ENCODE results near the gene RDH13.
"Not testable (repeated sequence)": the region's sequence is repeated elsewhere in the genome, so short reads cannot be mapped to it uniquely, and the experiment has no call there.

Gene RDH13

DNA sequence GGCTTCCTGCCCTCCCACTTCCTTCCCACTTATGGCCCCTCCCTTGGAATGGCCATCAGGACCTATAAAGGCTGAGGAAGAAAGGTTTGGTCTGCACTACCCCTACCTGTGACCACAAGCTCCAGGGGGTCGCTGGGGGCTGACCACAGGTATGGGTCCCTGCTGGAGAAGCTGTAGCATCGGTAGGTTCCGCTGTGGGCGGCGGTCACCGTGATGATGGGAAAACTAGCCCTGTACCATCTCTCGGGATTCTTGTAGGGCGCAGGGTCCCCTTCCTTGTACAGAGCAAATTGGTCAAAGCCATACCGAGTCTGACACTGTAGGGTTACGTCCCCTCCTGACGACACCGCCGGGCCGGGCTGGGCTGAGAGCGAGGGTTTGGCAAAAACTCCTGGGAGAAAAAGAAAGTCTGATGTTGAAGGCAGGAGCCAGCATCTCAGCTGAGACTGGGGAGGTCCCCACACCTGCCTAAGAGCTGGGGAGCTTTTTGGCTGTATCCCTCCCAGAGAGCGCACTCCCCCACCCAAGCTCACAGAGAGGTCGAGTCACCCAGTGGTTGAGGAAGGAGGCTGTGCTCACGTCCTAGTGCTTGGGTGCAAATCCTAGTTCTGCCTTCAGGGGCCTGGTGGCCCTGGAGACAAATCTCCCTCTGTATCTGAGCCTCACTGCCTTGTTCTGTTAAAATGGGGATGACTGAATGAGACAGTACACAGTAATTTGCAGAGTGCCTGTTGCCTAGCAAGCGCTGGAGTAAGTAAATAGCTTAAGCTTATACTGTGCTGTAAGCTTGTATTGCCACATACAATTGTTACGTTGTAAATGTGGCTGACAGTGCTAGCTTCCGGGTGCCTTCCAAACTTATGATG, 35.2 kb downstream of the RDH13 start:
- ATAC-seq = peak; percentile 78
- no peak for TF ChIP-seq CSRNP3 (CRISPR knock-in tag; IDR thresholded peaks at IDR 0.05)
- no peak for TF ChIP-seq ZNF565 (CRISPR knock-in tag; conservative IDR thresholded peaks at IDR 0.05; ENCODE audit: low read depth)
- no peak for TF ChIP-seq ARNTL (CRISPR knock-in tag; IDR thresholded peaks at IDR 0.05; ENCODE audit: borderline replicate concordance, low read depth)
- TF ChIP-seq ZFP30 (CRISPR knock-in tag; IDR thresholded peaks at IDR 0.05) = no peak
- TF ChIP-seq, protein P1, sequence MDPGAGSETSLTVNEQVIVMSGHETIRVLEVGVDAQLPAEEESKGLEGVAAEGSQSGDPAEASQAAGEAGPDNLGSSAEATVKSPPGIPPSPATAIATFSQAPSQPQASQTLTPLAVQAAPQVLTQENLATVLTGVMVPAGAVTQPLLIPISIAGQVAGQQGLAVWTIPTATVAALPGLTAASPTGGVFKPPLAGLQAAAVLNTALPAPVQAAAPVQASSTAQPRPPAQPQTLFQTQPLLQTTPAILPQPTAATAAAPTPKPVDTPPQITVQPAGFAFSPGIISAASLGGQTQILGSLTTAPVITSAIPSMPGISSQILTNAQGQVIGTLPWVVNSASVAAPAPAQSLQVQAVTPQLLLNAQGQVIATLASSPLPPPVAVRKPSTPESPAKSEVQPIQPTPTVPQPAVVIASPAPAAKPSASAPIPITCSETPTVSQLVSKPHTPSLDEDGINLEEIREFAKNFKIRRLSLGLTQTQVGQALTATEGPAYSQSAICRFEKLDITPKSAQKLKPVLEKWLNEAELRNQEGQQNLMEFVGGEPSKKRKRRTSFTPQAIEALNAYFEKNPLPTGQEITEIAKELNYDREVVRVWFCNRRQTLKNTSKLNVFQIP (CRISPR knock-in tag; IDR thresholded peaks at IDR 0.05; ENCODE audit: borderline replicate concordance, low read depth) = no peak
- no peak for TF ChIP-seq SNAI2 (CRISPR knock-in tag; IDR thresholded peaks at IDR 0.05)
- TF ChIP-seq ESRRG (CRISPR knock-in tag; IDR thresholded peaks at IDR 0.05) = no peak
- no peak for TF ChIP-seq CSDC2 (CRISPR knock-in tag; IDR thresholded peaks at IDR 0.05)
- TF ChIP-seq ZNF70 (CRISPR knock-in tag; IDR thresholded peaks at IDR 0.05) = no peak
- no peak for TF ChIP-seq PATZ1 (CRISPR knock-in tag; IDR thresholded peaks at IDR 0.05; ENCODE audit: borderline replicate concordance)

DNA sequence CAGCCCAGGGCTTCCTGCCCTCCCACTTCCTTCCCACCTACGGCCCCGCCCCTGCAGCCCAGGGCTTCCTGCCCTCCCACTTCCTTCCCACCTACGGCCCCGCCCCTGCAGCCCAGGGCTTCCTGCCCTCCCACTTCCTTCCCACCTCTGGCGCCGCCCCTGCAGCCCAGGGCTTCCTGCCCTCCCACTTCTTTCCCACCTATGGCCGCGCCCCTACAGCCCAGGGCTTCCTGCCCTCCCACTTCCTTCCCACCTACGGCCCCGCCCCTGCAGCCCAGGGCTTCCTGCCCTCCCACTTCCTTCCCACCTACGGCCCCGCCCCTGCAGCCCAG, 35.8 kb downstream of the RDH13 start:
- not testable (repeated sequence) for ATAC-seq

DNA sequence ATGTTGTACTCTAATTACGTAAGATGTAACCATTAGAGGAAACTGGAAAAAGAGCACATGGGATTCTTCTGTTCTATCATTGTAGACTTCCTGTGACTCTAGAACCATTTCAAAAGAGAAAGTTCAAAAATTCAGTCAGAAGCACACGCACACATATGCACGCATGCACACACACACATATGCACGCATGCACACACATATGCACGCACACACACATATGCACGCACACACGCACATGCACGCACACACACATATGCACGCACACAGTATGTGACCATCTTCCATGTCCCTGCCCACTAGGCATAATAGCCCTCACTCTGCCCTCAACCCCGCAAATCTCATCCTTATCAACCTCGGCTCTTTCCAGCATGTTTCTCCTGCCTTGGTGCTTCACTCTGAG, 38.8 kb downstream of the RDH13 start:
- no peak for ATAC-seq
- TF ChIP-seq OSR1 (CRISPR knock-in tag; IDR thresholded peaks at IDR 0.05) (no peak), ZNF565 (CRISPR knock-in tag; conservative IDR thresholded peaks at IDR 0.05; ENCODE audit: low read depth) (no peak), ZFP30 (CRISPR knock-in tag; IDR thresholded peaks at IDR 0.05) (no peak), TOX (CRISPR knock-in tag; IDR thresholded peaks at IDR 0.05; ENCODE audit: borderline replicate concordance) (no peak), PATZ1 (CRISPR knock-in tag; IDR thresholded peaks at IDR 0.05; ENCODE audit: borderline replicate concordance) (no peak), ZC3H10 (CRISPR knock-in tag; IDR thresholded peaks at IDR 0.05) (no peak), ESRRG (CRISPR knock-in tag; IDR thresholded peaks at IDR 0.05) (no peak), ZFP3 (CRISPR knock-in tag; IDR thresholded peaks at IDR 0.05) (no peak), TCF4 (CRISPR knock-in tag; IDR thresholded peaks at IDR 0.05; ENCODE audit: borderline replicate concordance) (no peak), RARB (CRISPR knock-in tag; IDR thresholded peaks at IDR 0.05) (no peak)

- not testable (repeated sequence) for ATAC-seq
Observed at GRCh38 chr19:55020351-55020750, 42.6 kb downstream of the RDH13 start.

GRCh38 chr19:55018633-55019032, 44.3 kb downstream of the RDH13 start:
- no peak for ATAC-seq
- no peak for TF ChIP-seq RARB (CRISPR knock-in tag; IDR thresholded peaks at IDR 0.05)
- TF ChIP-seq ZNF8 (CRISPR knock-in tag; IDR thresholded peaks at IDR 0.05) = no peak
- TF ChIP-seq PPARA (CRISPR knock-in tag; IDR thresholded peaks at IDR 0.05; ENCODE audit: borderline replicate concordance) = no peak
- no peak for TF ChIP-seq CSDC2 (CRISPR knock-in tag; IDR thresholded peaks at IDR 0.05)
- no peak for TF ChIP-seq PATZ1 (CRISPR knock-in tag; IDR thresholded peaks at IDR 0.05; ENCODE audit: borderline replicate concordance)

All from SK-N-SH treated with all-trans-retinoic acid at 6 μM for 48 hours (cell line).